ENCODE results near the gene GALNT12.

DNA sequence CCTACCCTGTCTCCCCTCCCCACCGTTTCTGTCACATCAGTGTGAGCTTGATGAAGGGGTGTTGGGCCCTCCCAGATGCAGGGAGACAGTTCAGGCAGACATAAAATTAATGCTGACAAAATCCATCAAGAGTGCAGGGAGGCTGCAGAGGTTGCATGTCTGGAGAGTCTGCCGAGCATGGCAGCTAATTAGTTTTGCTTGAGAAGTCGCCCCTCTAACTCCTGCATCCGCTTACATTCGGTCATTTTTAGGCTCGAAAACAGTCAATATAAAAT is 44.9 kb downstream of the GALNT12 start:
- no peak for TF ChIP-seq CTCF (IDR thresholded peaks at IDR 0.05; ENCODE audit: low read depth, low read length)
- no peak for TF ChIP-seq EZH2phosphoT487 (IDR thresholded peaks at IDR 0.05; ENCODE audit: low read depth)
